HG03139 (cell line): ENCODE data around the gene RIN3.

Source experiments
- ATAC-seq: cut with Tn5 transposase; IDR thresholded peaks from one replicate; pipeline ENCODE4 v1.9.1; 2021; ENCODE audit not compliant: unreplicated experiment

RIN3 gene

DNA sequence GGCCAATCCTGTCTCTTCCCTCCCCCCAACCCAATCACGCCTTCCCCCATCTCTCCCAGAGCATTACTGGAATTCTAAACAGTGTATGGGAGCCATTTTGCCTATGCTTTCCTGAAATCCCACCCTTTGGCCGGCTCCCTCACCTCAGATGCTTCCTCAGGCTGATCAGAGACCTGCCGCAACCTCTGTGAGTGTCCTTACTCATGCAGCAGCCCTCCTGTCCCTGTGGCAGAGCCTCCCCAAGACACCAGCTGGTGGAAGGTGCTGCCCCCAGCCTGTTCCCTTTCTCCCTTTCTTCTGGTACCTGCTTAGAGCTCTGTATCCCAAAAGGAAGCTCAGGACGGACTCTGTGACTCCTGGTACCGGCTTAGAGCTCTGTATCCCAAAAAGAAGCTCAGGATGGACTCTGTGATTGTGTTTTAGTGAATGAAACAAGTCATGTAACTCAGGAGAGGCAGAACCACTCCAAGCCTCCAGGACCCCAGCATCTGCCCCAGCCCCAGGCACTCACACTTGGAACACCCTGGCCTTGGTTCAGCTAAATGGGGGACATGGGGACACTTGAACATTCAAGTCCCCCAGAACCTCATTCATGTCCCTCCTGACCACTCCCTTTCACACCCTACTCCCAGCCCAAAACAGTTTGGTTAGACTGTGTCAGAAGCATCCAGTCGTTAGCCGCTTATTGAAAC lies 29.3 kb upstream of the RIN3 start:
- ATAC-seq, result no peak

DNA sequence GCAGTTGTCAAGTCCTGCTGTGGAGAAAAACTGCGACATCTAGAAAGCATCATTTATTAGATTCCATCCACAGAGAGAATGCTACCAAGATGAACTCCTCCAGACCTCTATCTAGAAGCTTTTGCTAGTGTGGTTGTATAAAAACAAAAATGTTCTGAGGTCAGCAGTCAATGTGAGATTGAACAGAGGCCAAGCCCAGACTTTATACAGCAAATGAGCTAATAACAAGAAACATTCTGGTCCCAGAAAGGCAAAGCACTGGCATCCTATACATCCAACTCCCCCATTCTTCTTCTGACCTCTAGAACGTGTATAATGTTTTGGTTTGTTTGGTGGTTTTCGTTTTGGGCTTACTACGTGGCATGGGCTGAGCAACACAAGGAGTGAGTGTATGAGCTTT lies 26.7 kb upstream of the RIN3 start:
- ATAC-seq, result no peak

DNA sequence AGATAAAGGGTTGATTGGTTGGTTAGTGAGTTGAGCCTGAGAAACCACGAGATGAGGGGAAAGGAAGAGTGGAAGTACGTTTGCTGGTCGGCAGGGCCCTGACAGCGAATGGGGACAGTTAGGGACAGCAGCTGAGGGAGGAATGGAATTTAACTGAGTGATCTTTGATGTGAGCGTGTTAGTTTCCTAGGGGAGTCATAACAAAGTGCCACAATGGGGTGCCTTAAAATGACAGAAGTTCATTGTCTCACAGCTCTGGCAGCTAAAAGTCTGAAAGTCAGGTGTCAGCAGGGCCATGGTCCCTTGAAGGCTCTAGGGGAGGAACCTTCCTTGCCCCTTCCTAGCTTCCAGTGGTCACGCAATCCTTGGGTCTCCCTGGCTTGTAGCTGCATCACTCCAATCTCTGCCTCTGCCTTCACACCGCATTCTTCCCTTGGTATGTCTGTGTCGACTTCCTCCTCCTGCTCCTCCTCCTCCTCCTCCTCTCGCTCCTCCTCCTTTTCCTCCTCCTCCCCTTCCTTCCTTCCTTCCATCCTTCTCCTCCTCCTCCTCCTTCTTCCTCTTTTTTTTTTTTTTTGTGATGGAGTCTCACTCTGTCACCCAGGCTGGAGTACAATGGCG lies 26.0 kb upstream of the RIN3 start:
- ATAC-seq, result no peak

- ATAC-seq, result no peak
These were observed 24.0 kb upstream of the RIN3 start for GRCh38 chr14:92489394-92490238.

DNA sequence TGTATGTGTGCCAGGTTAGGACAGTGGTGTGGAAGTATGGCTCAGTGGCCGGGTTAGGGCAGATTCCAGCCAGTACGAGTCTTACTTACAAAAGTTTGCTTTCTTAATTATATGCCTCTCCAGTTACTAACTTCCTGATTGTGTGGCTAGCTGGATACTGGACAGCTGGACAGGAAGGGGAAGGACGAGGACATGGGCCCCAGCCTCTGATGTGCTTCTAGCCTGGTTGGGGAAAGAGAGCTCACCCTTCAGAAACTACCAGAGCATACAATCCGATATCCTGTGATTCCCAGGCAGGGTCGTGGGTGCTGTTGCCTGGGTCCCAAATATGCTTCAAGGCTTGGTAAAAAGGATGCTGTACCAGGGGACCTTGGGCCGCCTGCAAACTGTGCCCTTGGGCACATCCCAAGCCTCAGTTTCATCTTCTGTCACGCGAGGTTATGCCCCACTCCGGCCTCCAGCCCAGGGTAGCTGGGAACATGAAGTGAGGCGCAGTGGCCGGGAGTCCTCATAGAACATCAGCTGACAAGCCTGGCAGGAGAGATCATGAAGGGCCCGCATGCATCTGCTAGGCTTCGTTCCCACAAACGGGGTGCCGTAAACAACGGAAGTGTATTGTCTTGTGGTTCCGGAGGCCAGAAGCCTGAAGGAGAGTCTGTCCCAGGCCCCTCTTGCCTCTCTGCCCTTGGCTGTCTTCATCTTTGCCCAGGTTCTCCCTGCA lies 23.2 kb upstream of the RIN3 start:
- ATAC-seq, result no peak

GRCh38 chr14:92491782-92492181 lies 21.8 kb upstream of the RIN3 start:
- ATAC-seq, result no peak

- no peak for ATAC-seq
These were observed 21.3 kb upstream of the RIN3 start for GRCh38 chr14:92492258-92492657.

GRCh38 chr14:92493024-92493423 lies 20.6 kb upstream of the RIN3 start:
- no peak for ATAC-seq

DNA sequence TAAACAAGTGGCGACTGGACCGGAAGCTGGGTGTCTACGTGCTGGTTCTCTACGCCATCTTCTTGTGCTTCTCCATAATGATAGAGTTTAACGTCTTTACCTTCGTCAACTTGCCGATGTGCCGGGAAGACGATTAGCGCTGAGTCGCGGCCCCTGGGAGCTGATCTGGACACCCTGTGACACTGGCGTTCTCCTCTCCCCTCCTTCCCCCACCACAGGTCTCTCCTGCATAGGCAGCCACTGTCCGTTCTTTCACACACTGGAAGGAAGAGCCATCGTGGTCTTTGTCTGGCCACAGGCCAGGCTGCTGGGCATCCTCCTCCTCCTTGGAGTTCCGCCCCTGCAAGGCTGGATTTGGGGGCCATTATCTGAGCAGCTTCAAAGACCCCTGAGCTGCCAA lies 20.1 kb upstream of the RIN3 start:
- no peak for ATAC-seq

GRCh38 chr14:92494512-92494911 lies 19.1 kb upstream of the RIN3 start:
- ATAC-seq, result no peak

DNA sequence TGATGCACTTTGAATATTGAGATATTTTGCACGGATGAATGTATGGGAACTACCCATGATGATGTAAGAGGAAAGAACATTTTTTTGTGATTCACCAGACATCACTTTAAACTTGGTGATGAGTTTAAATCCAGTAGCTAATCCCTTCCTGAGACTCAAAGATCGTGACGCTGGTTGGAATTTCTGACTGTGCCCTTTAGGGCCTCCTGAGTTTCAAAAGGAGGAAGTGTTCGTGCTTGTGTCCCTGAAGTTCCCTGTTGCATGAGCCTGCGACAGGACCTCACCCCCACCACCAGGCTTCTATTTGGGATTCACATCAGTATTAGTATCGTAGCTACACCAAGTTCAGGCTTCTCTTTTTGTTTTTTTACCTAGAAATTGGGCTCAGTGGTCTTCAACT lies 18.6 kb upstream of the RIN3 start:
- no peak for ATAC-seq

DNA sequence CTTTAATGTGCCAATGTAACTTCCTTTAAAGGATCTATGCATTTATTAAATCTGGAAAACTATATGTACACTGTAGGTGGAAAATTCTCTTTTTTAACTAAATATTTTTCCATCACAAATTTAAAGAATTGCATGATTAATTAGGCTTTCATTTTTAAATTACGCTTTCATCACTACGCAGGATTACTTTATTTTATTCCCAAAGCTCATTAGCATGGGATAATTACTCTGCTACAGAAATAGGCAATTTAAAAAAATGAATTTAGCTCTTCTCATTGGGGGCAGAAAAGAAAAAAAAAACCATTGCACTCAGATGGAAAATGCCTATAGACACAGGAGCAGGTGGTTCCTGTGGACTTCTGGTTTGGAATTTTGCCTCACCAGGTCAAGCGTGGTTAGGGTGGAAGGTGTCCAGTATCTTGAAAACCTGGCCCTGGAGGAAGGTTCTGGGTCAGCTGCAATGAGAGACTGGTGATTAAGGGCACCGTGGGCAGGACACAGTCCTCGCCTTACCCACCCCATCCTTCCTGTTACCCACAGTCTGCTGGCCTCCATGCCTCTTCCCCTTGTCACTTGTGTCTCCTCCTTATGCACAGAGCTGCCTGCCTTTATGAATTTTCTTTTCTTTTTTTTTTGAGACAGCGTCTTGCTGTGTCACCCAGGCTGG lies 17.3 kb upstream of the RIN3 start:
- ATAC-seq, result no peak

GRCh38 chr14:92497391-92497790 lies 16.2 kb upstream of the RIN3 start:
- ATAC-seq, result no peak

GRCh38 chr14:92499234-92499633 lies 14.3 kb upstream of the RIN3 start:
- ATAC-seq, result no peak

GRCh38 chr14:92500491-92500941 lies 13.1 kb upstream of the RIN3 start:
- ATAC-seq, result no peak

DNA sequence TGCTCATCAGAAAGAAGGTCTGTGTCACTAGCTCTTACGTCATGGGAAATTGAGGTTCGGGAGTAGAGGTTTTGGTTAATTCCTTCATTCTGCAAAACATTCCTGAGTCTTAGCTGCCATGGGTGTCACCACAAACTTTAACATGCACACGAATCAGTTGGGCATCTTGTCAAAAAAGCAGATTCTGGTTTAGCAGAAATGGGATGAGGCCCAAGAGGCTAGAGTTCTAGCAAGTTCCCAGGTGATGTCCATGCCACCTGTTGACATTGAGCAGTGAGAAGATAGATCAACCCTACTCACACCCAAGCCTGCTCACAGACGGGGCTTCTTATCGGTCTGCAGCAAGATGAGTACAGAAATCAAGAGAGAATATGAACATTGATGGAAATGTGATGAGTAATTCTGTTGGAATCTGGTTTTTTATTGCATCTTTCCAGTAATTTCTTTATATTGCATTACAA lies 11.7 kb upstream of the RIN3 start:
- ATAC-seq, result no peak

DNA sequence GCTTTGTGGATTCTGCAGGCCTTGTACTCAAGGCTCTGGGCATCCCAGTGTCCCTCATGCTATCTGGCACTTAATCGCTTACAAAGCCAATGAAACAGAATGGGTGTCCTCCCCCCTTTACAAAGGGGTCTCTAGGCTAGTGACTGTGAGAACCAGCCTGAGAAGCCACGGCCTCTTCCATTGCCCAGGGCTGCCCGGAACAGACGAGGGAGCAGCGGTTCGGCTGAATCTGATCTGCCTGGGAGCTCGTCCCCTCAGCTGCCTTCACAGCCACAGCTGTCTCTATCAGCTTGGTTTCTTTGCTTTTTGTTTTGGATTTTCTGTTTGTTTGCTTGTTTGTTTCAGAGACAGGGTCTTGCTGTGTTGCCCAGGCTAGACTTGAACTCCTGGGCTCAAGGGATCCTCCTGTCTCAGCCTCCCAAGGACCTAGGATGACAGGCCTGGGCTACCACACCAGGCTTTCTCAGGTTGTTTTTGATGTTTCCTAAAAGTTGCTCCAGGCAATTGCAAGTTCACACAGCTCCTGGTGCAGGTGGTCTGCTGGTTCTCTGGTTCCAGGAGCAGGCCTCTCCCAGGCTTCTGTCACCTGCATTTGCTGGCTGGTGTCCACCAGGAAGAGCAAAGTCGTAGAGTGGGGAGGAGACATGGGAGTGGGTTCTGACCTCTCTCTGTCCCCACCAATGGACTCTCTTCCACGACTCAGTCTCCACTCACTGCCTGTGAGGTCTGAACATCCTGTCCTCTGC lies 10.9 kb upstream of the RIN3 start:
- no peak for ATAC-seq

DNA sequence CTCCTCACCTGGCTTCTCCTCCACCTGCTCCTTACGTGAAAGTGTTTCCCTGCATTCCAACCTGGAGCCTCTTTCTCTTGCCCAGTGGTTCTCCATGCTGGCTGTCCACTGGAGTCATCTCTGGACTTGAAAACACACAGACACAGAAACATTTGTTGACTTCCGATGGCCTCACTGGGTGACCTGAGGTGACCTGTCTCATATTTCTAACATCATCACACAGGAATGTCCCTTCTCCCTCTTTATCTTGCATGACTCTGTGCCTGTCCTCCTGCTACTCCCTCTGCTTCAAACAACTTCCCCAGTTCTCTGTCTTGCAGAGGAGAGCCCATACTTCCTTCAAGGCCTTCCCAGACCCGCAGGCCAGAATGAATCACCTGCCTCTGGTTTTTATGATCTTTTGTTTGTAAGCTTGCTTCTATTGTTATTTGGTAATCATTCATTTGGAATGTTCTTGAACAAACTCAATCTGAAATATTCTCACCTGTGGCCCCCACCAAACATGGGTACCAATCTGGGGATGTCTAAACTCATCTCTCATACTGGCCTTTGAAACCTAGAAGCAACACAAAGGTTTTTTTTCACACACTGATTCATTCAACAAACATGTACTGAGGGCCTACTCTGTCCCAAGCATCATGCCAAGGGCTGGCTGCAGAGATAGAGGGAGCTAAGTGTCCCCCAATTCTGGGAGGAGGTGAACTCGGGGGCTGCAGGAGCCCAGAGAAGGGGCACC lies 9.7 kb upstream of the RIN3 start:
- no peak for ATAC-seq

- no peak for ATAC-seq
These were observed 7.8 kb upstream of the RIN3 start for GRCh38 chr14:92505826-92506225.
